ENCODE results near the gene SLIT3.

GRCh38 chr5:168974082-168974481 lies 326.9 kb downstream of the SLIT3 start:
- TF ChIP-seq EZH2 (IDR thresholded peaks at IDR 0.05; ENCODE audit: borderline replicate concordance) (no peak), EZH2phosphoT487 (IDR thresholded peaks at IDR 0.05; ENCODE audit: low read depth, severe bottlenecking, unreplicated experiment) (no peak)
- TF ChIP-seq, protein P1, sequence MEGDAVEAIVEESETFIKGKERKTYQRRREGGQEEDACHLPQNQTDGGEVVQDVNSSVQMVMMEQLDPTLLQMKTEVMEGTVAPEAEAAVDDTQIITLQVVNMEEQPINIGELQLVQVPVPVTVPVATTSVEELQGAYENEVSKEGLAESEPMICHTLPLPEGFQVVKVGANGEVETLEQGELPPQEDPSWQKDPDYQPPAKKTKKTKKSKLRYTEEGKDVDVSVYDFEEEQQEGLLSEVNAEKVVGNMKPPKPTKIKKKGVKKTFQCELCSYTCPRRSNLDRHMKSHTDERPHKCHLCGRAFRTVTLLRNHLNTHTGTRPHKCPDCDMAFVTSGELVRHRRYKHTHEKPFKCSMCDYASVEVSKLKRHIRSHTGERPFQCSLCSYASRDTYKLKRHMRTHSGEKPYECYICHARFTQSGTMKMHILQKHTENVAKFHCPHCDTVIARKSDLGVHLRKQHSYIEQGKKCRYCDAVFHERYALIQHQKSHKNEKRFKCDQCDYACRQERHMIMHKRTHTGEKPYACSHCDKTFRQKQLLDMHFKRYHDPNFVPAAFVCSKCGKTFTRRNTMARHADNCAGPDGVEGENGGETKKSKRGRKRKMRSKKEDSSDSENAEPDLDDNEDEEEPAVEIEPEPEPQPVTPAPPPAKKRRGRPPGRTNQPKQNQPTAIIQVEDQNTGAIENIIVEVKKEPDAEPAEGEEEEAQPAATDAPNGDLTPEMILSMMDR (IDR thresholded peaks at IDR 0.05; ENCODE audit: poor library complexity), result no peak
